Activated naive CD4-positive, alpha-beta T cell treated with anti-CD3 and anti-CD28 coated beads, Interleukin-2, amount 50 U/mL, for 72 hours (primary cell): ENCODE results near the gene CBLN3. TPM values are rescaled to one million over a fixed set of nuclear protein-coding genes. Genes with fewer than 3 reads are reported as not detected.

ENCODE experiments used
- ATAC-seq, 2 donors: fragments of 150-1000 bp; cut with Tn5 transposase; 2 replicates each; pipeline ENCODE4 v1.10.0; 2021; ENCODE audit warnings: mild to moderate bottlenecking in 2 of 2, moderate library complexity in 2 of 2
- DNase-seq, 2 donors: peaks; one replicate each; pipeline ENCODE4 v3.0.0; 2021 to 2022; ENCODE audit warnings: low spot score in 2 of 2
- H3K27ac Mint-ChIP-seq, 2 donors: one replicate each; pipeline ENCODE4 v1.8.0; 2022; ENCODE audit warnings: mild to moderate bottlenecking in 2 of 2, mixed read lengths in 2 of 2
- H3K36me3 Mint-ChIP-seq, 2 donors: one replicate each; pipeline ENCODE4 v1.8.0; 2022; ENCODE audit warnings: mixed read lengths in 2 of 2
- H3K9me3 Mint-ChIP-seq, 2 donors: one replicate each; pipeline ENCODE4 v1.8.0; 2022; ENCODE audit warnings: mixed read lengths in 2 of 2
- total RNA-seq, 2 donors: library from RNA; stranded (reverse); gene quantifications; one replicate each; pipeline ENCODE4 v1.2.3, GENCODE V29; 2022

Gene CBLN3
- total RNA-seq, 2 donors from 2014 or later: 6.5 to 20.1 TPM

- DNase-seq (no peak), ATAC-seq (no peak)
- H3K9me3 Mint-ChIP-seq: no peaks in the 10 kb centered on the region
- no peak overlapping the region for H3K27ac Mint-ChIP-seq
- H3K36me3 Mint-ChIP-seq: no peaks in the 10 kb centered on the region
These were observed 13.1 kb downstream of the CBLN3 start for GRCh38 chr14:24416254-24416931.

DNA sequence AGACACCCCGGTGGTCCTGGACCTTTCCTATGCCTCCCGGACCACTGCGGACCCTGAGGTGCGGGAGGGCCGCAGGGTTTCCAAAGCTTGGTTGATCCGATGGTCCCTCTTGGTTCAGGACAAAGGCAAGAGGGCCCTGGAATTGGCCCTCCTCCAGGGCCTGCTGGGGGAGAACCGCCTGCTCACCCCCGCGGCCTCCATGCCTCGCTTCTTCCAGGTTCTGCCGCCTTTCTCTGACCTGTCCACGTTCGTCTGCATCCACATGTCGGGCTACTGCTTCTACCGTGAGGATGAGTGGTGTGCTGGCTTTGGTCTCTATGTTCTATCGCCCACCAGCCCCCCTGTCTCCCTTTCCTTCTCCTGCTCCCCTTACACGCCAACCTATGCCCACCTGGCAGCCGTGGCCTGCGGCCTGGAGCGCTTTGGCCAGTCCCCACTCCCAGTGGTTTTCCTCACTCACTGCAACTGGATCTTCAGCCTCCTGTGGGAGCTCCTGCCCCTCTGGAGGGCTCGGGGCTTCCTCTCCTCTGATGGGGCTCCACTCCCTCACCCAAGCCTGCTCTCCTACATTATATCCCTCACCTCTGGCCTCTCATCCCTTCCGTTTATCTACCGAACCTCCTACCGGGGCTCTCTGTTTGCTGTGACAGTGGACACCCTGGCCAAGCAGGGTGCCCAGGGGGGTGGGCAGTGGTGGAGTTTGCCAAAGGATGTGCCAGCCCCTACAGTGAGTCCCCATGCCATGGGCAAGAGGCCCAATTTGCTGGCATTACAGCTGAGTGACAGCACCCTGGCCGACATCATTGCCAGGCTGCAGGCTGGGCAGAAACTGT lies 13.8 kb downstream of the CBLN3 start:
- no peaks in the 10 kb centered on the region for H3K36me3 Mint-ChIP-seq
- H3K27ac Mint-ChIP-seq: no peak overlapping the region
- DNase-seq: no peak
- H3K9me3 Mint-ChIP-seq: no peaks in the 10 kb centered on the region
- ATAC-seq: no peak

DNA sequence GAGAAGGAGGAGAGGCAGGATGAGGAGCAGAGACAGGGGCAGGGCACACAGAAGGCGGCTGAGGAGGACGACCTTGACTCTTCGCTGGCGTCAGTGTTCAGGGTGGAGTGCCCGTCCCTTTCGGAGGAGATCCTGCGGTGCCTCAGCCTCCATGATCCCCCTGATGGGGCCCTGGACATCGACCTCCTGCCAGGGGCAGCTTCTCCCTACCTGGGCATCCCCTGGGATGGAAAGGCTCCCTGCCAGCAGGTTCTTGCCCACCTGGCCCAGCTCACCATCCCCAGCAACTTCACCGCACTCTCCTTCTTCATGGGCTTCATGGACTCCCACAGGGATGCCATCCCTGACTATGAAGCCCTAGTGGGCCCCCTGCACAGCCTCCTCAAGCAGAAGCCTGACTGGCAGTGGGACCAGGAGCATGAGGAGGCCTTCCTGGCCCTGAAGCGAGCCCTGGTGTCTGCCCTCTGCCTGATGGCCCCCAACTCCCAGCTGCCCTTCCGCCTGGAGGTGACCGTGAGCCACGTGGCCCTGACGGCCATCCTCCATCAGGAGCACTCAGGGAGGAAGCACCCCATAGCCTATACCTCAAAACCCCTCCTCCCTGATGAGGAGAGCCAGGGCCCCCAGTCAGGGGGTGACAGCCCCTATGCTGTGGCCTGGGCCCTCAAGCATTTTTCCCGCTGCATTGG lies 14.6 kb downstream of the CBLN3 start:
- no peak for DNase-seq
- H3K36me3 Mint-ChIP-seq: no peaks in the 10 kb centered on the region
- no peaks in the 10 kb centered on the region for H3K9me3 Mint-ChIP-seq
- no peak overlapping the region for H3K27ac Mint-ChIP-seq
- ATAC-seq: no peak

- Mint-ChIP-seq H3K9me3 (no peaks in the 10 kb centered on the region), H3K36me3 (no peaks in the 10 kb centered on the region), H3K27ac (no peak overlapping the region)
- no peak for DNase-seq
- ATAC-seq: no peak
These were observed 15.4 kb downstream of the CBLN3 start for GRCh38 chr14:24414077-24414476.

DNA sequence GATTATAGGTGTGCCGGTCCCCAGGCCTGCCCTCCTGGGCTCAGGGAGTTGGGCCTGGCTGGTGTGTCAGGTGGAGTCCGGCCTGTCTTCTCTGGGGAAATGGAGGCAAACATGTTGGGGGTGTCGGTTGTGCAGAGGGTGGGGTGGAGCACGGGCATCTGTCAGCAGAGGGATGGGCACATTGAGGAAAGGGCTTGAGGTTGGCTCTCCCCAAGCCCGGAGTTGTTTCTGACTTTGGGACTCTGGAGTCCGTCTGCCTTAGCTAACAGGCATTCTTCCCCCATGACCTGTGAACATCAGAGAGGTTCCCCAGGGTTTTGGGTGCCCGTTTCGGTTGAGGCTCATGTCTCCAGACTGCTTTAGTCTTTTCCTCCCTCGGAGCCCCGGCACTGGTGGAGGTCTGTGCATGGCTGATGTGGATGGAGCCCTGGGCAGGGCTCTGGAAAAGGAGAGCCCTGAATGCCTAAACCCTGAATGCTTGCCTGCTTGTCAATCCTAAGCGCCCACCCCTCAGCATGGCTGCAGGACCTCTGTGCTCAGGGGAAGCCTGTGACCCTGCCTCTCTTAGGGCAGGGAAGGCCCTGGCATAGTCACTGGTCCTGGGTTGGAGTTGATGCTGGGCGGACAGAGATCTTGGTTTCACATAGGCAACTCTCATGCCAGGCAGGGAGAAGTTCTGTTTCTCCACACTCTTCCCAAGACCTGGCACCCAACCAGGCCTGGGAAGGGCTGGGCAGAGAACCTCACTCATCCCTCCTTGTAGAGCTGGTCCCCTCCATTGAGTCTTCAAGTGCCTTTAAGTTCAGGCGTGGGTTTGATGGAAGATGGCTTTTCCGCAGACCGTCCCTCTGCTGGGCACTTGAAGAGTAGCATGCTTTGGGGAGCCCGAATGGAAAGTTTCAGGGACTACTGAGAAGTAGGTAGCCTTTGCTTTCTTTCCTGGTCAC lies 17.8 kb downstream of the CBLN3 start:
- no peaks in the 10 kb centered on the region for H3K36me3 Mint-ChIP-seq
- DNase-seq (peak in 1 of 2 donors; percentile 28), ATAC-seq (peak in 1 of 2 donors; percentile 58)
- no peak overlapping the region for H3K27ac Mint-ChIP-seq
- no peaks in the 10 kb centered on the region for H3K9me3 Mint-ChIP-seq

- DNase-seq: no peak
- no peak overlapping the region for H3K27ac Mint-ChIP-seq
- H3K9me3 Mint-ChIP-seq: no peaks in the 10 kb centered on the region
- H3K36me3 Mint-ChIP-seq: no peaks in the 10 kb centered on the region
- ATAC-seq: no peak
These were observed 19.5 kb downstream of the CBLN3 start for GRCh38 chr14:24409956-24410355.

DNA sequence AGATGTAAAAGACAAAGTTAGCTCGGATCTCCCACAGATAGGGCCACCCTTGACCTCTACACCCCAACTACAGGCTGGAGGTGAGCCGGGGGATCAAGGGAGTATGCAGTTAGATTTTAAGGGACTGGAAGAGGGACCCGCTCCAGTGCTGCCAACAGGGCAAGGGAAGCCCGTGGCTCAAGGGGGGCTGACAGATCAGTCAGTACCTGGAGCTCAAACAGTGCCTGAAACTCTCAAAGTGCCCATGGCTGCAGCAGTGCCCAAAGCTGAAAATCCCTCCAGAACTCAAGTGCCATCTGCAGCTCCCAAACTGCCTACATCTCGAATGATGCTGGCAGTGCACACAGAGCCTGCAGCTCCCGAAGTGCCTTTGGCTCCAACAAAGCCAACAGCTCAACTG lies 20.3 kb downstream of the CBLN3 start:
- no peak for DNase-seq

GRCh38 chr14:24408764-24409163 lies 20.7 kb downstream of the CBLN3 start:
- no peaks in the 10 kb centered on the region for H3K9me3 Mint-ChIP-seq
- no peaks in the 10 kb centered on the region for H3K36me3 Mint-ChIP-seq
- ATAC-seq (no peak), DNase-seq (no peak)
- H3K27ac Mint-ChIP-seq: no peak overlapping the region

More for the DNA sequence above, 20.3 kb downstream of the CBLN3 start:
- no peak for ATAC-seq
- no peaks in the 10 kb centered on the region for H3K9me3 Mint-ChIP-seq
- H3K36me3 Mint-ChIP-seq: no peaks in the 10 kb centered on the region
- H3K27ac Mint-ChIP-seq: no peak overlapping the region

DNA sequence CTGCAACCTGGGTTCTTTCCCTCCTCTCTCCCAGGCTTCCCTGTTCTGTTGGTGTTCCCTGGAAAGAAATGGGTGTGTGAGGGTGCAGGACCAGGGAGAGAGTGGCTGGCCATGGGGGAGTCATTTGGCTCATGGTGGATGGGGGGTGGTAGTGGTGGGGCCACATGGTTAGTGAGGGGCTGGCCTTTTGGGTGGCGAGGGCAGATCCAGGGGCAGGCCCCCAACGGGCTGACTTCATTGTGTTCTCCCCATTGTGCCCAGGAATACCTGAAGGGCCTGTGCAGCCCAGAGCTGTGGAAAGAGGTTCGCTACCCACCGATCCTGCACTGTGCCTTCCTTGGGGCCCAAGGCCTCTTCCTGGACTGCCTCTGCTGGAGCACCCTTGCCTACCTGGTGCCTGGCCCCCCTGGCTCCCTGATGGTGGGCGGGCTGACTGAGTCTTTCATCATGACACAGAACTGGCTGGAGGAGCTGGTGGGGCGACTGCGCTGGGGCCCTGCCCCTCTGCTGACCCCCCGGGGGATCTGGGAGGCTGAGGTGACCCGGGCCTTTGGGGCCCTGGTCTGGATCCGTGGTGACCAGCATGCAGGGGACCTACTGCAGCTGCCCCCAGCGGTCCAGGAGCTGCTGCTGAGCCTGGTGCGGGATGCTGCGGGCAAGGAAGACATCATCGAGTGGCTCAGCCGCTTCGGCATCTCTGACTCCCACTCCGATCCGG lies 21.7 kb downstream of the CBLN3 start:
- no peaks in the 10 kb centered on the region for H3K36me3 Mint-ChIP-seq
- no peaks in the 10 kb centered on the region for H3K9me3 Mint-ChIP-seq
- ATAC-seq (no peak), DNase-seq (no peak)
- no peak overlapping the region for H3K27ac Mint-ChIP-seq

GRCh38 chr14:24406416-24406815 lies 23.1 kb downstream of the CBLN3 start:
- no peak for DNase-seq
- Mint-ChIP-seq H3K27ac (no peak overlapping the region), H3K36me3 (no peaks in the 10 kb centered on the region), H3K9me3 (no peaks in the 10 kb centered on the region)
- ATAC-seq: no peak

GRCh38 chr14:24404814-24405213 lies 24.7 kb downstream of the CBLN3 start:
- Mint-ChIP-seq H3K9me3 (no peaks in the 10 kb centered on the region), H3K27ac (no peak overlapping the region), H3K36me3 (no peaks in the 10 kb centered on the region)
- DNase-seq (no peak), ATAC-seq (no peak)

DNA sequence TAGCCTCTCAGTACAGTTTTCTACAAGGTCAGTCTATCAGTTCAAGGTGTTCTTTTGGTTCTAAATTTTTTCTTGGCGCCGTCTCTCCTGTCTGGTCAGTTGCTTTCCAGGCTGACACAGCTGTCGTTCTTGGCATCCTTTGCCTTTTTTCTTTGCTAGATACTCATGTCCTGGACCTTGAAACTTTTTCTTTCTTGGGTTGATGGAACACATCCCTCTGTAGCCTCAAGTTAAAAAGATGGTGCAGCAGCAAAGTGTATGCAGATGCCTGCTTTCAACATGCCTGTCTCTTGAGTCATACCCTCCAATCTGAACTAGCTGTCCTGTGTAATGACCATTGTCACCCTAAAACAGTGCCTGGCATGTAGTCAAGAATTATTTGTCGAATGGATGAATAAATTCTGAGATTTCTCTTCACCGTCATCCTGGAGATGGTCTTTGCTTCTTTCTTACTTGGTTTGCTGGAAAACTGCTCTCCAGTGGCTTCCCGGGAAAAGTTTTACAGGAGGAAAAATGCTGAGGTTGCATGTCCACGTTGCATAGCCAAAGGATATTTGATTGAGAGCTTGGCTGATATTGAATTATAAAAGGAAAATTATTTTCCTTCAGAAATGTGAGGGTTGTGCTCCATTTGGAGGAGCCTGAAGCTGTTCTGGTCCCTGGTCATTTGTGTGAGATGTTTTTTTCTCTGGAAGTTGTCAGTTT lies 26.0 kb downstream of the CBLN3 start:
- Mint-ChIP-seq H3K27ac (no peak overlapping the region), H3K9me3 (no peaks in the 10 kb centered on the region), H3K36me3 (no peaks in the 10 kb centered on the region)
- no peak for ATAC-seq
- DNase-seq: no peak

DNA sequence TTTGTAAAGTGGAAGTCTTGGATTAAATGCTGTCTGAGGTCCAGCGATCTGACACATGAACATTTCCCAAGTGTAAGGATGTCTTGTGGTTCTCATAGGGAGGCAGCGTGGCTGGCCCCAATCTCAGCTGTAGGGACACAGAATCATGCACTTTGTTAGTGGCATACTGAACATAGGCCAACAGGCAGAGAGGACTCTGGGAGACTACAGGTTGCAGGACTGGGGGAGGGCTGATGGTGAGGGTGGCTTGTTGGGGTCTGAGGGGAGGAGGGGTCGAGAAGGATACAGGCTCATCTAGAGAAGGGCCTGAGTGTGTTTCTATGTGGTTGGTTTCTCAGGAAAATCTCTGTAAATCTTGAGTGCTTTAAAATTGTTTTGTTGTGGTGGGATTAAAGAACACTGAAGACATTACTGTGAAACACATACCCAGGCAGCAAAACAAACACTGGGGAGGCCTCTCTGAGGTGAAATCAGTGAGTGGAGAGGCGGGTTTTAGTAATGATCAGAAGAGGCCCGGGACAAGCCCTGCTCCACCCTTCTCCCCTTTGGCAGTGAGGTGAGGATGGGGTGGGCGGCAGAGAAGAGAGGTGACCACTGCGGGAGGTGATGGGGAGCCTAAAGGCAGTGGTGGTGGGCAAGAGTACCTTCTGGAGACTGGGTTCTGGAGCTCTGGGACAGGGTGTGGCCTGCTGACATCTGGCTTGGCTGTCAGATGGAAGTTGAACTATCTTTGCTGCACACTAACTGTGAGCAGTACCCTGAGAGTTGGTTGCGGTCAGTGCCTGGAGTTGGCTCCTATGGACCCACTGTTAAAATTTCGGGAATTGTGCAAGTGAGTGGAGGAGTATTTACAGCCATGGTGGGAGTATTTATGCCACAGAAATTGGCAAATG lies 27.4 kb downstream of the CBLN3 start:
- H3K9me3 Mint-ChIP-seq: no peaks in the 10 kb centered on the region
- H3K27ac Mint-ChIP-seq: no peak overlapping the region
- DNase-seq (no peak), ATAC-seq (no peak)
- no peaks in the 10 kb centered on the region for H3K36me3 Mint-ChIP-seq

DNA sequence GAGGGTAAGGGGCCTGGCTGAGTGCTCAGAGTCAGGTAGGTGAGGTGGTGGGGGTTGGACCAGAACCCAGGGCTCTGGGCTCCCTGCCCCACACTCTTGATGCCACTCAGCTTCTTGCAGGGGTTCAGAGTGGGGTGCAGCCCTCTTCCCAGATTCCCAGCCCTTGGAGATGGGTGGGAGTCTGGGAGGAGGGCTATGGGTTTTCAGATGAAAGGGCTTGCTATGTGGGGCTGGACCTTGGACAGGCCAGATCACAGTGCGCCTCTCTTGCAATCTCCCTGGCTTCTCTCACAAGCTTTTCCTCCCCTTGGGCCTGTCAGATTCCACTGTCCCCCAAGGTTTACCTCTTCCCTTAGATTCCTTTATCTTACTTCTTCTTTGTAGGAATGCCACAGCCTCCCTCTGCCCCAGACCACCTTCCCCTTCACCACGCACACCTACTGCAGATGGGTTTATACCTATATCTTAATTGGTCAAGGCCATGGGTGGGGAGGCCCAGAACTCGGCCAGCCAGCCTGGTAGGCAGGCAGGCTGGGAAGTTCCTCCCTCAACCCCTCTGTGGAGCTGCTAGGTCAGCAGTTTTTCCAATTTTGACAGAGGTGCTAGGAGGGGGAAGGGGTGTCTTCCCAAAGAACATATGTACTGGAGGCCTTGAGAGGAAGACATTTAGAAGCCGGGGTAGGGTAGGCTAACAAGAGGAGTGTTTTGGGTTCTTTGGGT lies 29.3 kb downstream of the CBLN3 start:
- Mint-ChIP-seq H3K9me3 (no peaks in the 10 kb centered on the region), H3K27ac (no peak overlapping the region), H3K36me3 (no peaks in the 10 kb centered on the region)
- no peak for DNase-seq
- ATAC-seq: no peak
